GM18868 (cell line): ENCODE results near the gene PRXL2A.
"Not testable (repeated sequence)": the region's sequence is repeated elsewhere in the genome, so short reads cannot be mapped to it uniquely, and the experiment has no call there.

Experiments
- ATAC-seq: cut with Tn5 transposase; IDR thresholded peaks from one replicate; pipeline ENCODE4 v1.9.1; 2021; ENCODE audit warnings: mild to moderate bottlenecking, moderate library complexity; ENCODE audit not compliant: unreplicated experiment

Gene PRXL2A

DNA sequence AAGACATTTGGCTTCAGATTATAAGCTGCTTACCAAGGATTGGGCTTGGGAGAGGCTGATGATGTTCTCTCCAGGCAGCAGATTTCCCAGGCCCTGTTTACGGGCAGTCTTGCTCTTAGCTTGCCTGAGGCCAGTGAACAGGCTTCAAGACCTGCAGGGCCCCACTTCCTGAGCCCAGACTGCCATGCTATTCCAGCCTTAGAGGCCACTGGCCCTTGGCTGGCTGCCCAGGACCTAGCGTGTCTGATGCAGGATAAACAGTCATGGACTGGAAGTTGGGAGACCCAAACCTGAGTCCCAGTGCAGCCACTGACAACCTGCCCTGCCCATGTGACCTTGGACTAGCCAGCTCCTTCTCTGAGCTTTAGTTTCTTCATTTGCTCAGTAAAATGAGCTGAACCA, 2.9 kb downstream of the PRXL2A start:
- ATAC-seq = no peak

GRCh38 chr10:80411681-80412220, 3.4 kb downstream of the PRXL2A start:
- no peak for ATAC-seq

- ATAC-seq = no peak
Observed at GRCh38 chr10:80412486-80412885, 4.1 kb downstream of the PRXL2A start.

- no peak for ATAC-seq
Observed at GRCh38 chr10:80413271-80413996, 5.1 kb downstream of the PRXL2A start.

DNA sequence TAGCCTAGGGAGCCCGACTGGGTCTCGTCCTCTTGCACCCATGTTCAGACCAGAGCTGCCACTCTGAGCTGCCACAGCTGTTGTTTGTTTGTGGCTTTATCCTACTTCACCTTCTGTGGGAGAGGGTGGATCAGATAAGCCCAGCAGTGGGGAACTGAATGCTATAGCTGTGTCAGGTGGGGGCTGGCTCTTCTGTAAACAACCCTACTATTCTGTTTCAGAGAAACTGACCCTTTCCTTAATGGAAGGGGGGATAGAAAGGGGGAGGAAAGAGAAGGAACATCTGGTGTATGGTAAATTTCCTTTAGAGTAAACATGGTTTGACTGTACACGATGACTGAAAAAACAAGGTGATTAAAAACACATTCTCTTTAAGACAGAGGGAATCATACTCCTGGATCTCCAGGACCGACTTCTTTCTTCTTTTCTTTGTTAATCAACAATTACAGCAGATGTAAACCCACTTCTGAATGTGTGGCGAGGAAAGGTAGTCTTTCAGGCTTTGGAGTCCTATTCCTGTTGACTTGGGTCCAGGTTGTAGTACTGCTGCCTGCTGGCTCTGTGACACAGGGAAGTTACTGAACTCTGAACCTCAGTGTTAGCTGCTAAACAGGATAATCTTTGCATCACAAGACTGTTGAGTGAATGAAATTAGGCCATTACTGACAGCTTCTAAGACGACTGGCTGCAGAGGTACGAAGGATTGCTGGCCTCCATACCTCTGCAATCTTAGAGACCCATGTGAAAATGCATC, 6.0 kb downstream of the PRXL2A start:
- ATAC-seq = no peak

- ATAC-seq = no peak
Observed at GRCh38 chr10:80415734-80416478, 7.6 kb downstream of the PRXL2A start.

DNA sequence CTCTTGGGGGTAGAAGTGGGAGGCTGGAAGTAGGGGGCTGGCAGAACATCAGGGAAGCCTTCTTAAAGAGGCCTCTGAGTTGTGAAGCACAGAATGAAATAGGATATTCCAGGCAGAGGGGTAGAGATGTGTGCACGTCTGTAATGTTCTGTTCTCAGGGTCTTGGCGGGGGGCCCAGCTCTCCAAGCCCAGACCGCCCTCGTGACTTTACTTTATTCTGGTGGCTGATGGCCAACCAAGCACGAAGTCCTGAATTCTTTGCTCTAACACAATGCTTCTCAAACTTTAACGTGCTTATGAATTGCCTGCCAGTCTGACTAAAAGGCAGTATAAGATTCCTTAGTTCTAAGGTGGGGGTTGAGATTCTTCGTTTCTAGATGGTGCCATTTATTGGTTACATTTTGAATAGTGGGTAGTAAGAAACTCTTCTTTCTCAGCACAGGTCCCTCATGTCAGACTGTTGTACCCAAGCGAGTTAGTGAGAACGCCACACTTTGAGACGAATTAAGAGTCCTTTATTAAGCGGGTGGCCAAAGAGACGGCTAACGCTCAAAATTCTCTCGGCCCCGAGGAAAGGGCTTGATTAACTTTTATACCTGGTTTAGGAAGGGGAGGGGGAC, 8.2 kb downstream of the PRXL2A start:
- ATAC-seq = no peak

DNA sequence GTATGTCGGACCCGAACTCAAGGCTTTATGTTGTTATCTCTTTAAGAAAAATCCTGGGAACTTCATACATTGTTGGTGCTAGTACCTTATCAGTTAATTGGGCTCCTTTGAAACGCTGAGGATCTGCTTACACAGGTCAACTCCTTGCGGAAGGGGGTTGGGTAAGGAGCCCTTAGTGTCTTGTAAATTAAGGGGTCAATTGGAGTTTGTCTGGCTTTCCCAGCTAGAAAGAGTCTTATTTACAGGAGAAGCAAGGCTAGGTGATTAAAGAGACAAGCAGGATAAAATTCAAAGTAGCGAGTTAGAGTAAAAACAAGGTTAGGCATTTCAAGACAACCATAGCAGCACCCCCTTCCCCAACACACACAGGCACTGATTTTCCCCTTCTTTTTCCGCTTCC, 8.9 kb downstream of the PRXL2A start:
- ATAC-seq = not testable (repeated sequence)

DNA sequence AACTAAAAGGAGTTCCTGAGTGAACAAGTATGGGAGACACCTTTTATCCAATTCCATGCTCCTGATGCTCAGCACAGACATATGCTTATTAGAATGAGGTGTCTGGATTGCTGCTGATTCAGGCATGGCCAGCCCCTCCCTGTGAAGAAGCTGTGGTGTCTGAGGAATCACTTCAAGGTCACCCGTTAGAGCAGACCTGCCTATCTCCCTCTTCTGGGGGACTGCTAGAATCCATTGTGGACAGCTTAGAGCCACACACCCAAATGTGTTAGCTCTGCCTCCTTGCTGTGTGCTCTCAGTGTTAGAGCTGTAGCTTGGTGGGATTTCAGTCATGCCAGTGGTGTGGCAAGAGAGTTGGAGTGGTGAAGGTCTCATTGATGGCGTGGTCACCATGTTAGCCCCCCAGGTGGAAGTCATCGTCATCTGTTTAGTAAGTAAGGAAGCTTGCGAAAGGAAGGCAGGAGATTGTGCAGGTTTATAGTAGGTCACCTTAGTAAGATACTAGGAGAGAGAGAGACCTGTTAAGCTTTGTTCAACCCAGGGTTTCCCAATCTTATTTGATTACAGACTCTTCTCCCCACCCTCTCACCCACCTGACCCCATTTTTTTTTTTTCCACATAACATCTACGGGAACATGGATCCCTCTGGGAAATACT, 12.8 kb downstream of the PRXL2A start:
- peak; percentile 30 for ATAC-seq

- ATAC-seq = peak; percentile 93
Observed at GRCh38 chr10:80421707-80422536, 13.6 kb downstream of the PRXL2A start.

GRCh38 chr10:80425901-80426300, 17.6 kb downstream of the PRXL2A start:
- ATAC-seq = no peak

DNA sequence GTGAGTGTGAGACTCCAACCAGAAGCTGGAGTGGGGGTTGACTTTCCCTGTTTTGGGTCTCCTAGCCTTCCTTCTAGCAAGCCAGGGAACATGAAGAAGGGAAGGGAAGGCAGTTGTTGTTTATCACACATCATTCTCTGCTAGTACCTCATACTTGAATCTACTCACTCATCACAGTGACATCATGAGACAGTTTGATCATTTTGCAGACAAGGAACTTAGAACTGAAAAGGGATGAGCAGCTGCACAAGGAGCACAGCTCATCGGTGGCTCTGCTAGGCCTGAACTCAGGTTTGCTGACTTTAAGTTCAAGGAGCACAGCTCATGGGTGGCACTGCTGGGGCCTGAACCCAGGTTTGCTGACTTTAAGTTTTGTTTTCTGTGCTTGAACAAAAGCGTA, 19.2 kb downstream of the PRXL2A start:
- ATAC-seq = no peak

- ATAC-seq = no peak
Observed at GRCh38 chr10:80429521-80429973, 21.2 kb downstream of the PRXL2A start.

DNA sequence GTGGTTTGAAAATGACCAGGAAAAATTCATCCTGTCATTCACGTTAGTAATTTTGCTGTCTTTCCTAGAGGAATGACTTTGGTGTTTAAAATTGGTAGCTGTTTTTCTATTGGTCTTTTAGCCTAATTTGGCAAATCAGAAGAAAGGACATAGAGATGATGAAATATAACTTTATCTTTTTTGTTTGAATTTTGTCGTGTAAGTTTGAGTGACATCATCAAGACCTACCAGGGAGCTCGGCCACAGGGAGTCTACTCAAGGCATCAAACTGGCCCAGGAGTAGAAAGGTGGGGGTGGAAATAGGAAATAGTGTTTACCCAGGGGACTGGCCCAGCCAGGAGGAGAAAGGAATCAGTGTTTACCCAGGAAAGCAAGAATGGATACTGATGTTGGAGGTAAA, 24.8 kb downstream of the PRXL2A start:
- ATAC-seq = no peak

DNA sequence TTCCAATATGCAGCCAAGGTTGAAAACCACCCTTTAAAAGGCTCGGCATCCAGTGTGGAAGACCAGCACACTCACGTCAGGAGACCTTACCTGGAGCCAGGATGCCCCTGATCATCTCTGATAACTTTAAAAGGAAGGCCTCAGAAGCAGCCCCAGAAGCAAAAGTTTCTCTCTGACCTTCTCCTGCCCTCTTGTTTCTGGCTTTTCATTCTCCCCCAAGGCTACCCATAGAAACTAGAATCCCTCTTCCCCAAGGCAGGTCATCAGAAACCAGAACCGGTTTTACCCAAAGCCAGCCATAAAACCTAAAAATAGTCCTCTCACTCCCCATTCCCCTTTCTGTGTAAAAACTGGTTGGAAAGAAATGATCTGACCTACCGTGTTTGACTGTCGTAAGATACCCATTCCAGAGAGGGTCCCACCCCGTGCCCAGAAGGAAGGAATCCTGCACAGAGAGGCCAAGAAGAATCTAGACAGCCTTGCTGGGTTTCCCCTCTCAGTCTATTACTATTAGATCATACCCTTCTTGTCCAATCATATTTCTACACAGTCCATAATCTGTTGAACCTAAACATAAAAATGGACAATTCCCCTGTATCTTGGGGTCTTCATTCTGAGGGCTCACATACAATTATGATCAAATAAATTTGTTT, 28.2 kb downstream of the PRXL2A start:
- ATAC-seq = peak; percentile 40

DNA sequence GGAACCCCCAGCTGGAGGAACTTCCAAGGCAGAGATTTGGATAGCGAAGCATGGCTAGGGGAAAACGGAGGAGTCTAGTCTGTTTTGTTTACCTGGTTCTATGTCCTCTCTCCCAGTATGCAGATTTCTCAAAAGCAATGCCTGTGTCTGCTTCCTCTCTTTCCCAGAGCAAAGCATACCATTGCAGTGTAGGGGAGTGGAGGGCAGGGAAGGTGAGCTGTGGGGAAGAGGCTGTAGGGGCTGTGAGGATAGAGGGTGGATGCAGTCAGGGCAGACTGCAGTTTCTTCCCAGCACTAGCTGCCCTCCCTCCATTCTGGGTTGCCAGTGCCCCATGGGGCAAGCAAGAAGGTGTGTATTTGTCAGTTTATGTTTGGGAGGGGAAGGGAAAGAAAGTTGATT, 28.9 kb downstream of the PRXL2A start:
- ATAC-seq = no peak

- ATAC-seq = no peak
Observed at GRCh38 chr10:80441831-80442230, 33.5 kb downstream of the PRXL2A start.

- no peak for ATAC-seq
Observed at GRCh38 chr10:80442879-80443278, 34.5 kb downstream of the PRXL2A start.

DNA sequence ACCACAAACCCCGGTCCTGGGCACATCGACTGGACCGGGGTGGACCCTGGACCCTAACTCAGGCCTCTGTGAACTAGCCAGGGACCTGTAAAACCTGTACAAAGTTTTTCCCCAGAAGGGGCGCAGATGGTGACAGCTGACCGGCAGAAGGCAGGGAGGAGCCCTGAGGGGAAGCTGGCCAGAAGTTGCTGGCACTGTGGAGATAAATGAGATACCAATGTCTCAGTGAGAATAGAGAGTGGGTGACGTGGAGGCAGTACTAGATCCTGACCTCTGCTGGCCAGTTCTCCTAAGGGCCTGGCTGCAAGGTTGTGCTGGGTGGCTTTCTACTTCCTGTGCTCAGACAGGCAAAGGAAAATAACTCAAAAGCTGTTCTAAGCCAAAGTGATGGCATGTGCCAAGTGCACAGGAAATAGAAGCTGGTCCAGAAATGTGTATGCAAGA, 35.2 kb downstream of the PRXL2A start:
- ATAC-seq = peak; percentile 39
